ENCODE results near the gene GFER.

GFER gene

DNA sequence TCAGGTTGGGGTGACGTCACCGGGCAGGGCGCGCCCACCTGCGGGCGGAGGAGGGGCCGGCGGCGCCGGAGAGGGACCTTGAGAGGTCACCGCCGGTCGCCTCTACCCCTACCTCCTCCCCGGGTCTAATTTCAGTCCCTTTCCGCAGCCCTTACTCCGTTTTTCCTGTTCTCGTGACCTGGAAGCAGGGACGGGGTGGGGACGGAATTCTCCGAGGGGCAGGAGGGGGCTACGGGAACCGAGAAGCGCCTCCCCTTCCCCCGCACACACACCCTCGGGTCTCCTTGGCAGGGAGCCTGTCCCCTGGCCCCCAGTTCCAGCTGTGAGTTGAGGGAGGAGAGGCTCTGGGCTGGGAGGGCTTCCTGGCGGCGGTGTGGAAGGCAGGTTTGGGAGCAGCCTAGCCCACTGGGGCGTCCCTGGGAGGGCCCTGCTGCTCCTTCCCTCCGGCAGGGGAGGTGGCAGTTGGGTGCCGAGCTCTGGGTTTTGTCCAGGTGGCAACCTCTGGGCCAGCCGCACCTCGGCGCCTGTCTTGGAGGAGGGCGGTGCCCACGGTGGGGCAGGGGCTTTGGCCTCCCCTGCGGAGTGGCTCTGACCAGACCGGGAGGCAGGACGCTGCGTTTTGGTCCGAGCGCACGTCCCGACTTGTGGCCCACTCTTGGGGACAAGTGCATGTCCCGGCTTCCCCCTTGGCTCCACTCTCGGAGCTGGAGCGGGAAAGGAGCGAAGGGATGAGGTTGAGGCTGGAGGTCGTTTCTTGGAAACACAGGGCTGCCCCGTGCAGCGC, 6.5 kb downstream of the GFER start:
- DNase-seq (ENCODE audit: low read depth in 3 of 3, low spot score in 1 of 3): no peak

DNA sequence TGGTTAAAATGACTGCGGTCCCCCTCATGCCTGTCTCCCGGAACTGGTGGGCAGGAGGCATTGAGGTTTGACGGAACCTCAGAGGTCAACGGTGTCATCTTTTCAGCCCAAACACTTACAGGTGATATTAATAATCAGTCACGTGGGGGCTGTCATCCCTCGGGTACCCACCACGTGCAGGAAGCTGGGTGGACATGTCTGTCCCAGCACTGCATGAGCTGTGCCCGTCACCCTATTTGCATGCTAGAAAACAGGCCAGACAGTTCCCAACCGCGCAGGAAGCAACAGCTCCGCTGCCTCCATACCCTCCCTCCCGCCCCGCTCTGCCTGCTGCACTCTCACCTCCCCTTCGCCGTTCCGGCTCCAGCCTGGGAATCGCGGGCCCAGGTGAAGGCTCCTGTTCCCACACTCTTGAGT, 7.2 kb downstream of the GFER start:
- DNase-seq (ENCODE audit: low read depth in 3 of 3, low spot score in 1 of 3): no peak

DNA sequence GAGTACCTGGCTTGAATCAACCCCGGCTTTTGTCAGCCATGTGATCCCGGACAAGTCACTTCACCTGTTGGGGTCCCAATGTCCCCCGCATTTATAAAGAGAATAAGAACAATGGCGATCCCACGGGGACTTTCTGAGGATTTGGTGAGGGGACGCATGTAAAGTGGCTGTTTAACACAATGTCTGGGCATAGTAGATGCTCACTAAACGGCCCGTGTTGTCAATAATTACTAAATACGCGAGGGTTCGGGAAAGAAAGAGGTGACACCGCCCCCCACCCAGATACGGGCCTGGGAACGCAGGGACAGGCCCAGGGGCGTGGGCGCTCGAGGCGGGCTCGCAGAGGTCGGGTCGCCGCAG, 7.6 kb downstream of the GFER start:
- no peak for DNase-seq (ENCODE audit: low read depth in 3 of 3, low spot score in 1 of 3)

- DNase-seq (ENCODE audit: low read depth in 3 of 3, low spot score in 1 of 3): peak; percentile 96 to 99 (median 97)
Observed at GRCh38 chr16:1991948-1992703, 8.1 kb downstream of the GFER start.

GRCh38 chr16:1992704-1993317, 8.8 kb downstream of the GFER start:
- DNase-seq (ENCODE audit: low read depth in 3 of 3, low spot score in 1 of 3): no peak

GRCh38 chr16:1993731-1994131, 9.7 kb downstream of the GFER start:
- no peak for DNase-seq (ENCODE audit: low read depth in 3 of 3, low spot score in 1 of 3)

GRCh38 chr16:1997494-1998359, 13.7 kb downstream of the GFER start:
- no peak for DNase-seq (ENCODE audit: low read depth in 3 of 3, low spot score in 1 of 3)

DNA sequence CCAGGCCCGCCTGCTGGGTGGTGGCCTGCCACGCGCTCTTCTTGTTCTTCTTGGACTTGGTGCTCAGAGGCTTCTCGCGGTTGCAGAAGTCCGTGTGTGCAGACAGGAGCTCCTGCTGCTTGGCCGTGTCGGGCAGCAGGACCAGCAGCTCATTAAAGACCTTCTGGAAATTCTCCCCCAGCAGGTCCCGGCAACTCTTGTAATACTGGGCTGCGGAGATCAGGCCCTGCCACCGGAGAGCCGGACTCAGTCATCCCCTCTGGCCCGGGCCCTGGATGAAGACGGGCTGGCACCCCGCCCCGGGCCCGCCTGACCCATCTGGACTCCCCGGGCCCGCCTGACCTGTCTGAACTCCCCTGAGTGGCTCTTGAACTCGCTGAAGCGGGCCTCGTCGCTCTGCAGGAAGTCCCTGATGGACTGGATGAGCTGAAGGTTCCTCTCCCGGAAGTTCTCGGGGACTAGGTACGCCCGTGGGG, 14.4 kb downstream of the GFER start:
- DNase-seq (ENCODE audit: low read depth in 3 of 3, low spot score in 1 of 3): no peak

GRCh38 chr16:1998852-1999801, 15.1 kb downstream of the GFER start:
- DNase-seq (ENCODE audit: low read depth in 3 of 3, low spot score in 1 of 3): no peak

DNA sequence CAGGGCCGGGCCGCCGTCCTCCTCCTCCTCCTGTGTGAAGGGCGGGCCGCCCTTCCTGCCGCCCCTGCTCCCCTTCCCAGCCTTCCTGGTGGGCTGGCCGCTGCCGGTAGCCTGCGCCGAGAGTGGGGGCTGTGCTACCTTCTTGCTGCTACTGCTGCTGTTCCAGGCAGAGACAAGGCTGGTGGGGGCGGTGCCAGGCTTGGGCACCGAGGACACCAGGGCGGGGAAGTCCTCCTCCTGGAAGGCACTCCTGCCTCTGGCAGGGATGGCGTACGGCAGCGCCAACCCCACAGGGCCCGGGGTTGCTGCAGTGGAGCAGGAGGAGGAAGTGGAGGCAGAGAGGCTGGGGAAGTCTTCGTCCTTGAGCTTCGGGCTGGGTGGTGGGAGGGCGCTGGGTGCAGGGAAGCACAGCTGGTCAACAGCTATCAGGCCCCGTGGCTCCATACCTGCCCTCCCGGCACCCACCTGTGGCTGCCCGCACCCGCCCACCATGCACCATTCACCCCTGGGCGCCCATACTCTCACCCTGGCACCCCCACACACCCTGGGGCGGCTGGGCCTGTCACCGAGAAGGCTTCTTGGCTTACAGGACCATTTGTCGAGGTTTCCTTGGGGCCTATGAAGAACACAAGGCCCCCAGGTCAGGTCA, 16.0 kb downstream of the GFER start:
- DNase-seq (ENCODE audit: low read depth in 3 of 3, low spot score in 1 of 3): no peak

GRCh38 chr16:2001035-2001434, 17.0 kb downstream of the GFER start:
- DNase-seq (ENCODE audit: low read depth in 3 of 3, low spot score in 1 of 3): no peak

DNA sequence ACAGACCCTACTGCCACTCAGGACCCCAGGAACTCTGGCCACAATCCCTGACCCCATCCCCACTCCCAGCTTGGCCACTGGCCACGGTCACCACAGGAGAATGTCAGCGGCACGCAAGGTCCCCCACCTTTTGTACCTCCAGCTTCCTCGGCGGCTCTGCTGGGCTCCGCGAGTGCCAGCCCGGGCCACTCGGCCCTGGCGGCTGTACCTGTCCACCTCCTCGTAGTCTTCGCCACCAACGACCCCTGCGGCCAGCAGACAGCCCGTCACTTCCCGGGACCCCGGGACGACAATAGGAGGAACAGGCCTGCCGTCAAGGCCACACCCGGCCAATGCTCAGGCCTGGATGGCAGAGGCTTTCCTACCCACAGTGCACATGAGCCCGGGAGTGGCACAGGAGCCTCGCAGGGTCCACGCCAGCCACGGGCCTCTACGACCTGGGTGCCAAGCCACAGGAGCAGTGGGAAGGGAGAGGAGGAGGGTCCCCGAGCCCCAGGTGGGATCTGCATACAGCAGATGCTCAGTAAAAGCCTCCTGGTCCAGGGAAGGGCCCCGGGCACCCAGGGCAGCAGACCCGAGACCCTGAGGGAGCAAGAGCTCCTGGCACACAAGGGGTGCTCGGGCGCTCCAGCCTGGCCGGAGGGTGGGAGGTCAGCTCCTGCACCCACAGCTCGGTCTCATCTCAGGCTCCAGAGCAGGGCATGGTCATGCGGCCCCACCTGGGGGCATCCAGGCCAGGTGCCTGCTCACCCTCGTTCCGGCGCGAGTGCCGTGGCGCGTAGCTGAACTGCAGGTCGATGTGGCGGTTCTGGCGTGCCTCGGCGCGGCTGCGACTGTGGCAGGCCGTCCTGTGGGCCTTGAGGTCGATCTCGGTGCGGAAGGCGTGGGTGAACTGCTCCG, 17.7 kb downstream of the GFER start:
- DNase-seq (ENCODE audit: low read depth in 3 of 3, low spot score in 1 of 3): no peak

- DNase-seq (ENCODE audit: low read depth in 3 of 3, low spot score in 1 of 3): no peak
Observed at GRCh38 chr16:2002406-2003230, 18.6 kb downstream of the GFER start.

- DNase-seq (ENCODE audit: low read depth in 3 of 3, low spot score in 1 of 3): no peak
Observed at GRCh38 chr16:2003231-2003826, 19.3 kb downstream of the GFER start.

DNA sequence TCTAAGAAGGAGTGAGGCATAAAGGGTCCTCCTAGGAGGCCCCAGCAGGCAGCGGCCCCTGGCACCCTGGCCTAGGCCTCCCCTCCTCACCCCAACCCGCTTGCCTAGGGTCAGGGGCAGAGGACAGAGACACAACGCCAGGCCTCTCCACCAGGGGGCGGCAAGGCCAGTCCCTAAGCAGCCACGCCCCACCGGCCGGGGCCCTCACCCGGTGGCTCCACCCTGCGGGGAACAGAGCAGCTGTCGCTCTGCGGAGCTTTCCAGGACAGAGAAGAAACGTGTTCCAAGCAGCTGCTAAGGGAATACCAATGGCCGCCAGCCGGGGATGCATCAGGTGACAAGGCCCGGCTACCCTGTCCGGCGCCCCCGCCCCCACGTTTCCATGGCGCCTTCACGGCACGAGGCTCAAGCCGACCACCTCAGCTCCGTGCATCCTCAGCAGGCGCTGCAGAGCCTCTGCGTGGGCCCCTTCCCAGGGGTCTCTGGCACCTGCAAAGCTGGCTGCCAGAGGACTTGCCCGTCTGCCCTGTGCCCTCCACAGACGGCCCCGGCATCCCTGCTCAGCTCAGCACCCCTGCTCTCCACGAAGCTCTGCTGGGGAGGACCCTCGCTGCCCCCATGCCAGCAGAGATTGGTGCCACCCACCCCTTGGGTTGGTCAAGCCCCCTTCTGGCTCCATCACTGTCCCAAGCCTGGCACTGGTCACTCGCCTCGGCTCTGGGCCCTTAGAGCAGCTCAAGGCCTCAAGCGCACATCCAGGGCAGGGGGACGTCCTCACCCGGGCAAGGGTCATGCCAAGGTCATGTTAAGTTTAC, 20.0 kb downstream of the GFER start:
- peak; percentile 69 to 81 (median 72) for DNase-seq (ENCODE audit: low read depth in 3 of 3, low spot score in 1 of 3)

DNA sequence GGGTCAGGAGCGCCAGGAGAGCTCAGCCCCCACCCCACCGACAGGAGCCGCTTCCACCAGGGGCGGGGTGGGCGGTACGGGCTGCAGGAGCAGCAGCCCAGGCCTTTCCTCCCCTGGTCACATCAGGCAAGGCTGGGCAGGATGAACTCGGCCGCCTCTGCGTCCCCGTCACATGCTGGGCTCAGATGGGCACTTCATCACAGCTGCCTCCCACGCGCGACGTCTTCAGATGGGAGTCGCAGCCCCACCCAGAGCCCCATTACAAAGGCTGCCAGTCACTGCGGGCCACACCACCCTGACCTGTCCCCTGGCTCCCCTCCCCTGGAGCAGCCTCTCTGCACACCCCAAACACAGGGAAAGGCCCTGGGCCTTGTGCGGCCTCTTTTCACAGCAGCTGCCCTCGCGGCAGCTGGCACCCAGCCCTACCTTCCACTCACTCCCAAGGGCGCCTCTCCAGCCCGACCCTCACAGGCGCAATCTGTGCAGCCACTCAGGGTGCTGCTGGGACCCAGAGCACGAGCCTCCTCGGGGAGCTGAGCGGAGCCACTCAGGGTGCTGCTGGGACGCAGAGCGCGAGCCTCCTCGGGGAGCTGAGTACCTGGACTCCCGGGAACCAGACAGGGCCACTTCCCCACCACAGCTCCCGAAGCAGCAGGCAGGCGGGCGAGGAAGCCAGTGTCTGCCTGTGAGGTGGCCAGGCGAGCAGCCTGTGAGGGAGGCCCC, 21.0 kb downstream of the GFER start:
- no peak for DNase-seq (ENCODE audit: low read depth in 3 of 3, low spot score in 1 of 3)

Data from stimulated activated CD4-positive, alpha-beta T cell treated with anti-CD3 and anti-CD28 coated beads, TNF-alpha, amount 100 ng/mL, for 1 hour (primary cell).